NCI-H524 (cell line): ENCODE measurements around the gene KSR1.

Experiments used
- DNase-seq, 2 experiments: peaks; one replicate each; lab custom pipeline; 2025; lab: John Stamatoyannopoulos, UW

Gene KSR1

GRCh38 chr17:27569884-27570577, 113.8 kb downstream of the KSR1 start:
- DNase-seq, result peak; percentile 41 to 66

- no peak for DNase-seq
Measured at GRCh38 chr17:27570578-27570914, 114.3 kb downstream of the KSR1 start.

DNA sequence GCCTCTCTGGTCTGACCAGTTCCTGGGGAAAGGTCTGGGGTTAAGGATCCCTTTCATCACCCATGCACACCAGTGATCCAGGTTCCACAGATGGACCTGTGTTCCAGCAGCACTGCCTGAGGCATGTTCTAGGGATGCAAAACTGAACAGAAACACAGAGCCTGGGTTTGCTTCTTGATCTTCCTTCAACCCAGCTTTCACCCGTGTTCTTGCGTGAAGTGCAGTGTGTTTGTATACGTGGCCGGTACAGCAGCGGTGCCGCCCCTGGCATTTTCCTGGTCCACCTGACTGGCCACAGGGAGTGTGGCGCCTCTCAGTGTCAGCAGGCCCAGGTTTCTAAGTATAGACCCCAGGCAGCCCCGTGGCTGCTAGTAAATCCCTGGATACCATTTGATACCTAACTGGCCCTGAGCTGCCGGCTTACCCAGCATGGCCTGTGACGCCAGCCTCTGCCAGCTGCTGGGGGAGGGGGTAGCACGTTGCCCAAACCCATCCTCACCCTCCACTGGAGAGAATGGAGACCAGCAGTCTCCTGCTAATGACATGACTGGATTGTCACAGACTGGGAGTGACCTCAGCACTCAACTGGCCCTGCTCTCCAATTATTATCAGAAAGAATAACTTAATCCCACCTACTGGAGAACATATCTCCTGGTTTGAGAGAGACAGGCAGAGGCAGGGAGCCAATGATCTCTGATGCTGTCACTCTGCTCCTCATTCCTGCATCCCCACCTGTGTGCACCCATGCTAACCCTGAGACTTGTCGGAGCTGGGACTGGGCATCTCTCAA, 115.5 kb downstream of the KSR1 start:
- no peak for DNase-seq

DNA sequence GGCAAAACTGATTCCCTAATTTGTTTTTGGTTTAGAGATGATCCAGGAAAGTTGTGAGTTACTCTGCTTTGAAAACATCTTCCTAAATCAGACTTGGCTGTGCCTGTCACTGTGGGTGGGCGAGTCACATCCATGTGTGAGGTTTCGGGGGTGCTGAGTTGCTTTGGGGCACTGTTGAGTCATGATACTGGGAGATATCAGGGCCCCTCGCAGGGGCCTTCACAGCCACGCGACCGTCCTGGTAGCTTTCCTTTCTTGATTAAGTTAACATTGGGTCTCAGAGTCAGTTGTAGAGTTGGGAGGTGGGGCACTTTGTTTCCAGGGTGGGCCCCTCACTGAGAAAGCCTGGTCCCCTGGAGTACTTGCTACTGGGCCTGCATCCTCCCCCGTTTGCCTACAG, 116.4 kb downstream of the KSR1 start:
- DNase-seq, result no peak

DNA sequence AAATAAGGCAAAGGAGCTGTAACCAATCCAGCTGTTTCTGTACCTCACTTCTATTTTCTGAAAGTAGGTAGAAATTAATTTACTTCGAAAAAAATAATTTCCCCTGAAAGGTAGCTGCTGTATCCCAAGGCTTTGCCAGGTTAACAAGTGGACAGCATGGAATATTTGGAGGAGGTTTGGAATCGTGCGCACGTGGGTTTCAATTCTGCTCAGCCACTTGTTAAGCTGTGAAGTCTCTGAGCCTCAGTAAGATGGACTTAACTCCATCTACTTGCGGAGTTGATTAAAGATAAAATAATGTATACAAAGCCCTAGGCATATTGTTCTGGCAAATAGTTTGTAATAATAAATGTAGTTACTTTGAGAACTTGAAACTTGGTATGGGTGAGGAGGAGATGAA, 117.3 kb downstream of the KSR1 start:
- no peak for DNase-seq

DNA sequence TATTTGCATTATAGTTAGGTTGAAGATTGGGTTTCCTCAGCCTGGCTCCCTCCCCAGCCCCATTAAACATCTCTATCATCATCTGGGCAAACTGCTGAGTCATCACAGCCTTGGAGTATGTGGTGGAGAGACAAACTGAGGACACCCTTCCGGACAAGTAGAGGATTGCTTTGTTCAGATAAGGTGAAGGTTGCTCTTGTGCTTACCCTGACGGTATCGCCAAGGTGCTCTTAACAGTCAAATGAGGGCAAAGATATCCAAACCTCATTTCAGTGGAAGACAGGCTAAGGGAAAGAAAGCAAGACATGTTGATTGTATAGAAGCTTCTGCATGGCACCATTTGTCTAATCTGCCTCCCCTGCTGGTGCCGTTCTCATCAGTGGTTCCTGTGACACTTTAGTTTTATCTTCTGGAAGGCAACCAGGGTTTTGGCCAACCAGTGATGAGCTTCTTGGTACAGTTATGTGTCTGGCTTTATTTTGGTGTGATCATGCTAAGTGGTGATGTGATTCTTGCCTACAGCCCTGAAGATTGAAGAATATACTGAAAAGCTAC, 117.8 kb downstream of the KSR1 start:
- no peak for DNase-seq

DNA sequence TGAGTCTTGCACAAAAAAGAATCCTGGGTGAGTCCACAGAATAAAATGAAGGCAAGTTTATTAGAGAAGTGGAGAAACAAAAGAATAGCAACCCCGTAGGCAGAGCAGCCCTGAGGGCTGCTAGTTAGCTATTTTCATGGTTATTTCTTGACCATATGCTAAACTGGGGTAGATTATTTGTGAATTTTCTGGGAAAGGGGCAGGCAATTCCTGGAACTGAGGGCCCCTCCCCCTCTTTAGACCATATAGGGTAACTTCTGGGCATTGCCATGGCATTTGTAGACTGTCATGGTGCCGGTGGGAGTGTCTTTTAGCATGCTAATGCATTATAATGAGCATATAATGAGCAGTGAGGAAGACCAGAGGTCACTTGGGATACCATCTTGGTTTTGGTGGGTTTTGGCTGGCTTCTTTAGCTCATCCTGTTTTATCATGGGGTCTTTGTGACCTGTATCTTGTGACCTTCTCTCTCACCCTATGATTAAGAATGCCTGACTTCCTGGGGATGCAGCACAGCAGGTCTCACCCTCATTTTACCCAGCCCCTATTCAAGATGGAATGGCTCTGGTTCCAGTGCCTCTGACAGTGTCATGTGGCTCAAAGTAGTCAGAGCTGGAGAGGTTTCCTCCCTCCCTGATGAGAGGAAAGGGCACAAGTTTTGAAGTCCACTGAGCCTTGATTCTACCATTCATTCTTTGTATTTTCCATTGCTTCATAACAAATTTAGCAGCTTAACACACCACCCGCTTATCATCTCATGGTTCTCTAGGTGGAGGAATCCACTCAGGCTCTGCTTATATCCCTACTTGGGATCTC, 119.1 kb downstream of the KSR1 start:
- DNase-seq, result no peak

DNA sequence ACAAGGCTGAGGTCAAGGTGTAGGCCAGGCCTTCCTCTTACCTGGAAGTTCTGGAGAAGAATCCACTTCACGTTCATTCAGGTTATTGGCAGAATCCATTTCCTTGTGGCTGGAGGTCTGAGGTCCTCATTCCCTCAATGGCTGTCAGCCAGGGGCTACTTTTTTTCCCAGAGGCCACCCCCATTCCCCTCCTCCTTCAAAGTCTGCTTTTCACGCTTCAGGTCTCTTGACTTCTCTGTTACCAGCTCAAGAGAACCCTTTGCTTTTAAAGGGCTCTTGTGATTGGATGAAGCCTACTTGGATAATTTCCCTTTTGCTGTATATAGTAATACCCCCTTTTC, 119.6 kb downstream of the KSR1 start:
- no peak for DNase-seq

- no peak for DNase-seq
Measured at GRCh38 chr17:27576477-27577083, 120.3 kb downstream of the KSR1 start.

- no peak for DNase-seq
Measured at GRCh38 chr17:27577121-27577761, 121.0 kb downstream of the KSR1 start.

- DNase-seq, result no peak
Measured at GRCh38 chr17:27577884-27578717, 121.9 kb downstream of the KSR1 start.

- no peak for DNase-seq
Measured at GRCh38 chr17:27578718-27579085, 122.5 kb downstream of the KSR1 start.

DNA sequence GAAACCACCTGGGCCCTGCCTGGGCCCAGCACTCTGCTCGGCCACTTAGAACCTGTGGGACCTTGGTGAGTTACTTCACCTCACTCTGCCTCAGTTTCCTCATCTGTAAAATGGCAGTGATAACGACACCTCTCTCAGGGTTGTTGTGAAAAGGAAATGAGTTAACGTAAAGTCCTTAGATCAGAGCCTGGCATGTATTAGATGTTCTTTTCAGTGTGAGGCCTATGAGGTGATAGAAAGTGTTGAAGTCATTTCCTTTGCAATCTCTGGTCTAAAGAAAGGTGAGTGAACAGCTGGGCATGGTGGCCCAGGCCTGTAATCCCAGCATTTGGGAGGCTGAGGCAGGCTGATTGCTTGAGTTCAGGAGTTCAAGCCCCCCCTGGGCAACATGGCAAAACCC, 123.1 kb downstream of the KSR1 start:
- DNase-seq, result no peak

DNA sequence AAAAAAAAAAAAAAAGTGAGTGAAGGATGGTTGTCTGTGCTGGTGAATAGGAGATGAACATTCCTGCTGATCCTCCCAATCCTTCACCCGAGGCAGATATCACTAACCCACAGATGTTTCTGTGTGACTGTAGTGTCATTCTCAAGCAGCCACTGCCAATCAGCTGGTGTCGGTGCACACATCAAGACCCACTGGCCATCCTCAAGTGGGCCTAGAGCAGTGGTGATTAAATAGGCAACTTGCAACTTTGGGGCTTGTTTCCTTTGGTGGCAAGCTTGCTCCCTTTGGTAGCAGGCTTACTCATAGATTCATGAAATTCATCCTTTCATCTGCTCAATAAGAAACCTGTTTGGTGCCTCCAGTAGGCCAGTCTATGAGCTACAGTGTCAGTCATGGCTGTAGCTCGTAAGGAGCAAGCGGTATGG, 123.7 kb downstream of the KSR1 start:
- no peak for DNase-seq

GRCh38 chr17:27581016-27581415, 124.8 kb downstream of the KSR1 start:
- no peak for DNase-seq

GRCh38 chr17:27582696-27583095, 126.4 kb downstream of the KSR1 start:
- DNase-seq, result no peak

GRCh38 chr17:27585153-27585681, 129.0 kb downstream of the KSR1 start:
- DNase-seq, result no peak

DNA sequence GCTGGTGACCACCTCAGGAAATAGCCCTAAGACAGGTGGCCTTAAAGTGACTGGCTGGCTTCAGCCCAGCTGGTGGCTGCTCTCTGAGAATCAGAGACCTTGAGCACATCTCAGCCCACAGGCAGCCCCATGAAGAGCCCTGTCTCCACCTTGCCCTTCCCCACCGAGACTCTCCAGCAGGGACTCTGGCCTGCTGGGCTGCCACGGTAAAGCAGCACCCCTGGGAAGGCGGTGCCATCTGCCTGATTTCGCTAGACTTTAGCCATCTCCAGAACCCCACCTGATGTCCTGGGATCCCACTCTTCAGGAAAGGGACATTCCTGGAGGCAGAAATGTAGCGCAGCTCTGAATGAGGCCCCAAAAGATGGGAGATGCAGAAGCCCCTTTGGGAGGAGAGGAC, 129.5 kb downstream of the KSR1 start:
- no peak for DNase-seq

GRCh38 chr17:27586203-27586721, 130.0 kb downstream of the KSR1 start:
- DNase-seq, result no peak

DNA sequence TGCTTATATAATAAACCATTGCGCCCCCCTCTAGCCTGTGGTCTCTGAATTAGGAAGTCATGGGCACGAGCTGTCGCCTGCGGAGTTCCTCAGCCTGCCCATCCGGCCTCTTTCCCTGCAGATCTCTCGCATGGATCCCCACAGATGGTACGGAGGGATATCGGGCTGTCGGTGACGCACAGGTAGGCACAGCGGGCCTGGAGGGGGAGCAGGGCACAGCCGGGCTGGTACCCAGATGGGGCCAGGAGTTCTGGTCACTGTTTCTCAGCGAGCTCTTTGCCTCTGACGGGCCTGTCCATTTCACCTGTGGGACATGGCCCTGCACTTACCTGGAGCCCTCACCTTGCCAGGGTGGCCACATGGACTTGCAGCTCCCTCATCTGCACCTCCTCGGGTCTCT, 132.1 kb downstream of the KSR1 start:
- no peak for DNase-seq
